Glutamatergic neuron (in vitro differentiated cells): ENCODE results near the gene CCNK. TPM values are rescaled to one million over a fixed set of nuclear protein-coding genes. Genes with fewer than 3 reads are reported as not detected.

Experiments used
- DNase-seq: peaks from one replicate; pipeline ENCODE4 v3.0.0; 2022
- H3K27ac Mint-ChIP-seq: one replicate; pipeline ENCODE4 v1.8.0; 2020; ENCODE audit warnings: mild to moderate bottlenecking, mixed read lengths, inconsistent platforms; ENCODE audit not compliant: unreplicated experiment
- H3K27me3 Mint-ChIP-seq: one replicate; pipeline ENCODE4 v1.8.0; 2020; ENCODE audit warnings: mild to moderate bottlenecking, moderate library complexity, mixed read lengths, inconsistent platforms; ENCODE audit not compliant: unreplicated experiment
- H3K36me3 Mint-ChIP-seq: one replicate; pipeline ENCODE4 v1.8.0; 2020; ENCODE audit warnings: mild to moderate bottlenecking, mixed read lengths, inconsistent platforms; ENCODE audit not compliant: unreplicated experiment
- H3K4me1 Mint-ChIP-seq: one replicate; pipeline ENCODE4 v1.8.0; 2020; ENCODE audit warnings: mild to moderate bottlenecking, low read depth, mixed read lengths, inconsistent platforms; ENCODE audit not compliant: unreplicated experiment
- H3K4me3 Mint-ChIP-seq: one replicate; pipeline ENCODE4 v1.8.0; 2020; ENCODE audit warnings: mild to moderate bottlenecking, mixed read lengths, inconsistent platforms; ENCODE audit not compliant: unreplicated experiment
- H3K9me3 Mint-ChIP-seq: one replicate; pipeline ENCODE4 v1.8.0; 2020; ENCODE audit warnings: mild to moderate bottlenecking, moderate library complexity, mixed read lengths, inconsistent platforms; ENCODE audit not compliant: unreplicated experiment
- CTCF ChIP-seq: fragments of 200-600 bp; sonication (generic); IDR thresholded peaks from one replicate; pipeline ENCODE4 v1.5.0; 2021; ENCODE audit not compliant: partially characterized antibody, unreplicated experiment
- total RNA-seq: library from RNA; stranded (reverse); fragmentation: NEBNext Ultra II Directional; extraction: Animal tissue kit (Norgen Biotek cat#: 25700); gene quantifications from one replicate; pipeline ENCODE4 v1.2.1, GENCODE V29; 2021; ENCODE audit not compliant: unreplicated experiment

CCNK gene
- total RNA-seq, 1 donor from 2014 or later, result 47.2 TPM

GRCh38 chr14:99517643-99518381, 36.6 kb downstream of the CCNK start:
- Mint-ChIP-seq H3K4me1 (peaks cover 8% of the 10 kb centered on the region), H3K36me3 (no peaks in the 10 kb centered on the region), H3K9me3 (peaks cover 10% of the 10 kb centered on the region), H3K27ac (no peak overlapping the region), H3K4me3 (no peak overlapping the region), H3K27me3 (peaks cover 8% of the 10 kb centered on the region)
- no peak for DNase-seq
- TF ChIP-seq CTCF, result no peak

GRCh38 chr14:99518441-99519346, 37.5 kb downstream of the CCNK start:
- Mint-ChIP-seq H3K4me3 (no peak overlapping the region), H3K27ac (no peak overlapping the region), H3K9me3 (peaks cover 10% of the 10 kb centered on the region), H3K27me3 (peaks cover 8% of the 10 kb centered on the region), H3K36me3 (no peaks in the 10 kb centered on the region), H3K4me1 (peaks cover 8% of the 10 kb centered on the region)
- DNase-seq, result peak; percentile 79
- TF ChIP-seq CTCF, result peak; percentile 99

GRCh38 chr14:99519347-99519881, 38.2 kb downstream of the CCNK start:
- H3K27ac Mint-ChIP-seq, result no peak overlapping the region
- H3K36me3 Mint-ChIP-seq, result no peaks in the 10 kb centered on the region
- peaks cover 8% of the 10 kb centered on the region for H3K9me3 Mint-ChIP-seq
- no peak for TF ChIP-seq CTCF
- no peak overlapping the region for H3K4me3 Mint-ChIP-seq
- peaks cover 8% of the 10 kb centered on the region for H3K27me3 Mint-ChIP-seq
- no peak for DNase-seq
- peaks cover 10% of the 10 kb centered on the region for H3K4me1 Mint-ChIP-seq

GRCh38 chr14:99519931-99520421, 38.8 kb downstream of the CCNK start:
- Mint-ChIP-seq H3K4me3 (no peak overlapping the region), H3K9me3 (peaks cover 8% of the 10 kb centered on the region), H3K36me3 (no peaks in the 10 kb centered on the region), H3K4me1 (peaks cover 14% of the 10 kb centered on the region), H3K27ac (no peak overlapping the region), H3K27me3 (peaks cover 8% of the 10 kb centered on the region)
- TF ChIP-seq CTCF, result no peak
- peak; percentile 10 for DNase-seq
